Hepatocyte (in vitro differentiated cells): ENCODE measurements around the gene SRRM4.

ENCODE experiments used
- CTCF ChIP-seq: fragments of 200-600 bp; sonication (generic); IDR thresholded peaks from 2 replicates; pipeline ENCODE4 v1.5.1; 2016; ENCODE audit warnings: antibody characterized with exemption, mild to moderate bottlenecking; ENCODE audit not compliant: poor library complexity
- EZH2 ChIP-seq: fragments of 200-600 bp; sonication (generic); IDR thresholded peaks from 2 replicates; pipeline ENCODE4 v1.6.1; 2016; ENCODE audit warnings: antibody characterized with exemption, mild to moderate bottlenecking, borderline replicate concordance
- EZH2phosphoT487 ChIP-seq: fragments of 200-600 bp; sonication (generic); IDR thresholded peaks from one replicate; pipeline ENCODE4 v1.6.1; 2018; ENCODE audit warnings: antibody characterized with exemption, mild to moderate bottlenecking, low read depth, moderate library complexity; ENCODE audit not compliant: unreplicated experiment, severe bottlenecking

GRCh38 chr12:119159844-119160243, 178.5 kb downstream of the SRRM4 start:
- TF ChIP-seq EZH2 (no peak), CTCF (no peak), EZH2phosphoT487 (no peak)
